ENCODE data around the gene FYCO1.

Gene FYCO1

GRCh38 chr3:45983770-45984169, 11.9 kb downstream of the FYCO1 start:
- Histone ChIP-seq H2AFZ (ENCODE audit: low read length, unreplicated experiment) (no peak overlapping the region), H3K27ac (ENCODE audit: low read depth, low read length) (no peak overlapping the region), H3K27me3 (ENCODE audit: insufficient read depth, low read length) (no peaks in the 10 kb centered on the region), H3K79me2 (ENCODE audit: control insufficient read depth, insufficient read depth, low read length, unreplicated experiment) (peaks cover 29% of the 10 kb centered on the region), H3K4me1 (ENCODE audit: control insufficient read depth, insufficient read depth, low read length, unreplicated experiment) (peaks cover 51% of the 10 kb centered on the region), H3K4me3 (ENCODE audit: low read depth, low read length) (no peak overlapping the region), H3K36me3 (ENCODE audit: insufficient read depth, low read length) (peaks cover 12% of the 10 kb centered on the region)

- Histone ChIP-seq H3K4me1 (ENCODE audit: control insufficient read depth, insufficient read depth, low read length, unreplicated experiment) (peaks cover 29% of the 10 kb centered on the region), H3K79me2 (ENCODE audit: control insufficient read depth, insufficient read depth, low read length, unreplicated experiment) (peaks cover 7% of the 10 kb centered on the region), H3K27ac (ENCODE audit: low read depth, low read length) (peak overlapping the region; percentile 38), H3K27me3 (ENCODE audit: insufficient read depth, low read length) (no peaks in the 10 kb centered on the region), H3K36me3 (ENCODE audit: insufficient read depth, low read length) (peaks cover 22% of the 10 kb centered on the region), H2AFZ (ENCODE audit: low read length, unreplicated experiment) (no peak overlapping the region), H3K4me3 (ENCODE audit: low read depth, low read length) (no peak overlapping the region)
These were observed 14.1 kb downstream of the FYCO1 start for GRCh38 chr3:45981346-45982074.

- peaks cover 22% of the 10 kb centered on the region for H3K36me3 ChIP-seq (ENCODE audit: insufficient read depth, low read length)
- H3K79me2 ChIP-seq (ENCODE audit: control insufficient read depth, insufficient read depth, low read length, unreplicated experiment), result peaks cover 6% of the 10 kb centered on the region
- H3K4me3 ChIP-seq (ENCODE audit: low read depth, low read length), result no peak overlapping the region
- H3K27ac ChIP-seq (ENCODE audit: low read depth, low read length), result peak overlapping the region; percentile 38
- H2AFZ ChIP-seq (ENCODE audit: low read length, unreplicated experiment), result no peak overlapping the region
- H3K4me1 ChIP-seq (ENCODE audit: control insufficient read depth, insufficient read depth, low read length, unreplicated experiment), result peaks cover 22% of the 10 kb centered on the region
- no peaks in the 10 kb centered on the region for H3K27me3 ChIP-seq (ENCODE audit: insufficient read depth, low read length)
These were observed 14.8 kb downstream of the FYCO1 start for GRCh38 chr3:45980819-45981218.

DNA sequence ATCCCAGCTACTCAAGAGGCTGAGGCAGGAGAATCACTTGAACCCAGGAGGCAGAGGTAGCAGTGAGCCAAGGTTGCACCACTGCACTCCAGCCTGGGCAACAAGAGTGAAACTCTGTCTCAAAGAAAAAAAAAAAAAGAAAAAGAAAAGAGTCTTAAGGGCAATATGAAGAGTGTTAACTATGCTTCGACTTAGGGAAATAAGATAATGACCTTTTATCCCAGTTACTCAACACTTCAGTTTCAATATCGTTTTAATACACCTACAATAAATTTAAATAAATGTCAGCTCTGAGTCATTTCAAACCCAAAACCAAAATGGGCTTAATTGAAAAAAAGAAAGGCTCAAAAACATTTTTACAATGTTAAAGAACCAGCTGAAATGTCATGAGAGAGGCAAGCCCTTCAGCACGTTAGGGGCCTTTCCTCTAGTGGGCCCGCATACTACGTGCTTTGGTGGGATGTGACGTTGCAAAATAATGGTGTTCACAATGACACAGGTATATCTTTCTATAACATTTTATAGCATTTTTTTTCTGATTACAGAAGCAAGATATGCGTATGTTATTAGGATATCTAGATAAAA, 15.3 kb downstream of the FYCO1 start:
- peaks cover 22% of the 10 kb centered on the region for H3K36me3 ChIP-seq (ENCODE audit: insufficient read depth, low read length)
- H3K27me3 ChIP-seq (ENCODE audit: insufficient read depth, low read length), result no peaks in the 10 kb centered on the region
- peaks cover 6% of the 10 kb centered on the region for H3K79me2 ChIP-seq (ENCODE audit: control insufficient read depth, insufficient read depth, low read length, unreplicated experiment)
- peaks cover 18% of the 10 kb centered on the region for H3K4me1 ChIP-seq (ENCODE audit: control insufficient read depth, insufficient read depth, low read length, unreplicated experiment)
- H2AFZ ChIP-seq (ENCODE audit: low read length, unreplicated experiment), result no peak overlapping the region
- 0 out of 2 replicates have a peak overlapping the region, but pooled peaks have one; percentile 38 for H3K27ac ChIP-seq (ENCODE audit: low read depth, low read length)
- no peak overlapping the region for H3K4me3 ChIP-seq (ENCODE audit: low read depth, low read length)

GRCh38 chr3:45979378-45979777, 16.2 kb downstream of the FYCO1 start:
- no peak overlapping the region for H2AFZ ChIP-seq (ENCODE audit: low read length, unreplicated experiment)
- H3K79me2 ChIP-seq (ENCODE audit: control insufficient read depth, insufficient read depth, low read length, unreplicated experiment), result no peaks in the 10 kb centered on the region
- H3K27ac ChIP-seq (ENCODE audit: low read depth, low read length), result no peak overlapping the region
- H3K4me3 ChIP-seq (ENCODE audit: low read depth, low read length), result no peak overlapping the region
- H3K27me3 ChIP-seq (ENCODE audit: insufficient read depth, low read length), result no peaks in the 10 kb centered on the region
- H3K36me3 ChIP-seq (ENCODE audit: insufficient read depth, low read length), result peaks cover 22% of the 10 kb centered on the region
- peaks cover 18% of the 10 kb centered on the region for H3K4me1 ChIP-seq (ENCODE audit: control insufficient read depth, insufficient read depth, low read length, unreplicated experiment)

DNA sequence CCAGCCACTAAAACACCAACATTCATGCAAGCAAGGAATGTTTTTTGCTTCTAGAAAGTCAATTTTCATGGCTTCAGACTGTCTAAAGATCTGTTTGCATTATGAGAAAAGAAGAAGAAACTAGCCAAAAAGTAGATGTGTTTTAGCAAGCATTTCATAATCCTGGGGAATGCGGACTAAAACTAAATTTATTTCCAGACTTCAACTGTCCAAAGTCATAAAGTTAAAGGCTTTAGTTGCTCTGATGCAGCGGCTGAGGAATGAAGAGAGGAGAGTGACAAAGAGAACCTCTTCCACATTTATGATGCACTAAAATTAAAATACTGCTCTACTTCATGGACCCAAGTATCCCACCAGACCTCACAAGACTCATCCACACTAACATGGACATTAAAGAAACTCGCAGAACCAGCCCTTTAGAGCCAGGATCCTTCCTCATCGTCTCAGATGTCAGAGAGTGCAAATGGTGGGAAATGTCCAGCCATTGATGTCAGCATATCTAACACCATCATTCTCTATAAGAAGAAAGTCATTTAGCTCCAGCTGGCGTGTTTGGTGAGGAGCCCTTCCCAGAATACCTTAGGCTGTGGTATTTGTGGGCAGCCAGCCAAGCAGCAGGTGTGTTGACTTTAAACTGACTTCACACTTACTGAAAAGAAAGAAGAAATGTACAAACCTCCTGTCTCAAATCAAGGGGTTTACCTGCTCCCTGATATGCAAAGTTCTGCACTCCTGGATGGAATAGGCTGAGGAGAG, 17.4 kb downstream of the FYCO1 start:
- H3K27ac ChIP-seq (ENCODE audit: low read depth, low read length), result no peak overlapping the region

DNA sequence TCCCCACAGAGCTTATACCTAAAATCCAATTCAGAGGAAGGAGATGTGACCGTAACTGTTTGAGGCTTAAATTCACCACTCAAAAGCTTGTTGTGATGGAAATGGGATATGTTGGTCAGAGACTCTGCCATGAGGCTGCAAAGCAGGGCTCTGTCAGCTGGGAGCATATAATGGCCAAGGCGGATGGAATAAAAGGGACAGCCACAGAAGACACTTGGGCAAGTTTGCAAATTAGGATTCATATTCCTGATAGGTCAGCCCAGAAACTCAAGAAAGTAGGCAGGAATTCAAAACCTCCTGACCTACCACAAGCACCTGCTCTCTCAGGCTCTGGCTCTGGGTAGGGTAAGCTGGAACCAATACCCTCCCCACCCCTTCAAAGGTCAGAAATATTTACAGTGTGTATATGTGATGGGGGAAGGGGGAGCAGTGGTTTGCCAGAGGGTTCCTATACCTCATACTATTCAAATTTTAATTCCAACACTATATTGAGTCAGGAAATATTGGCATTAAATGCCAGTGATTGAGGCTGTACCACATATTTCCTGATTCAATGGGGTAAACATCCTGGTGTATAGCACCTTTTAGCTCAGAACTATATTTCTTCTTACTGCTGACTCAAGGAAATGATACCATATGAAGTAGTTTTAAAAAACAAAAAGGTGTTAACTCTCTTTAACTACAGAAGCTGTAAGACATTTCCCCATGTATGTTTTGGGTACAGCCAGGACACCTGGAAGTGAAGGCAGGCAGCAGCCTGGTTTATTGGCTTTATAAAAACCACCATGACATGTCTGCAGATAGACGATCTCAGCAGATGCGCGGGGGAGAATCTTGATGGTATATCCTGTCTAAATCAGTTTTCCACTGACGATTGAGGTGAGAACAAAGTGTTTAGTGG, 19.2 kb downstream of the FYCO1 start:
- Histone ChIP-seq H3K27me3 (ENCODE audit: insufficient read depth, low read length) (no peaks in the 10 kb centered on the region), H3K27ac (ENCODE audit: low read depth, low read length) (no peak overlapping the region)

More for the DNA sequence above, 17.4 kb downstream of the FYCO1 start:
- Histone ChIP-seq H3K4me1 (ENCODE audit: control insufficient read depth, insufficient read depth, low read length, unreplicated experiment) (peaks cover 23% of the 10 kb centered on the region), H3K79me2 (ENCODE audit: control insufficient read depth, insufficient read depth, low read length, unreplicated experiment) (no peaks in the 10 kb centered on the region), H3K36me3 (ENCODE audit: insufficient read depth, low read length) (peaks cover 18% of the 10 kb centered on the region), H3K4me3 (ENCODE audit: low read depth, low read length) (no peak overlapping the region), H3K27me3 (ENCODE audit: insufficient read depth, low read length) (no peaks in the 10 kb centered on the region), H2AFZ (ENCODE audit: low read length, unreplicated experiment) (no peak overlapping the region)

GRCh38 chr3:45975686-45976085, 19.9 kb downstream of the FYCO1 start:
- Histone ChIP-seq H3K4me3 (ENCODE audit: low read depth, low read length) (no peak overlapping the region), H3K27ac (ENCODE audit: low read depth, low read length) (no peak overlapping the region), H2AFZ (ENCODE audit: low read length, unreplicated experiment) (no peak overlapping the region), H3K27me3 (ENCODE audit: insufficient read depth, low read length) (no peaks in the 10 kb centered on the region), H3K4me1 (ENCODE audit: control insufficient read depth, insufficient read depth, low read length, unreplicated experiment) (peaks cover 21% of the 10 kb centered on the region), H3K36me3 (ENCODE audit: insufficient read depth, low read length) (peaks cover 14% of the 10 kb centered on the region), H3K79me2 (ENCODE audit: control insufficient read depth, insufficient read depth, low read length, unreplicated experiment) (no peaks in the 10 kb centered on the region)

More for the DNA sequence above, 19.2 kb downstream of the FYCO1 start:
- H2AFZ ChIP-seq (ENCODE audit: low read length, unreplicated experiment), result no peak overlapping the region
- no peak overlapping the region for H3K4me3 ChIP-seq (ENCODE audit: low read depth, low read length)
- peaks cover 28% of the 10 kb centered on the region for H3K4me1 ChIP-seq (ENCODE audit: control insufficient read depth, insufficient read depth, low read length, unreplicated experiment)
- H3K79me2 ChIP-seq (ENCODE audit: control insufficient read depth, insufficient read depth, low read length, unreplicated experiment), result no peaks in the 10 kb centered on the region
- H3K36me3 ChIP-seq (ENCODE audit: insufficient read depth, low read length), result peaks cover 14% of the 10 kb centered on the region

DNA sequence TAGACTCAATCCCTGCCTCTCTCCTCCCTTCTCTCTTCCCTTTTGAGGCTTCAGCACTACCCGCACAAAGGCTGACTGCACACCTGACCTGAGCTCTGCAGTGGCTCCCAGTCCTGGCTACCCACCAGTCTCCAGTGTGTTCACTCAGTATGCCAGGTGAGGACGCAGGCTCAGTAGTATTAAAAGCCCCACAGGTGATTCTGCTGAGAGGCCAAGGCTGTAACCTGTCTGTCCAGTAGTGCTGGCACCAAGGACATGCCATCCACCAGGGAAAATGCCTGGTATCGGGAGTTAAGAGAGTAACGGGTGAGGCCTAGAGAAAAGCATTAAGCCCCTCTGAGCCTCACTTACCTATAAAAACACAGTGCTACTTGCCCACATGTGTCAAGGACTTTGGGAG, 20.9 kb downstream of the FYCO1 start:
- Histone ChIP-seq H3K36me3 (ENCODE audit: insufficient read depth, low read length) (peaks cover 15% of the 10 kb centered on the region), H3K4me1 (ENCODE audit: control insufficient read depth, insufficient read depth, low read length, unreplicated experiment) (peaks cover 16% of the 10 kb centered on the region), H3K79me2 (ENCODE audit: control insufficient read depth, insufficient read depth, low read length, unreplicated experiment) (no peaks in the 10 kb centered on the region)

More for the DNA sequence above, 20.9 kb downstream of the FYCO1 start:
- Histone ChIP-seq H3K4me3 (ENCODE audit: low read depth, low read length) (no peak overlapping the region), H2AFZ (ENCODE audit: low read length, unreplicated experiment) (no peak overlapping the region), H3K27ac (ENCODE audit: low read depth, low read length) (no peak overlapping the region), H3K27me3 (ENCODE audit: insufficient read depth, low read length) (no peaks in the 10 kb centered on the region)

Data from ACC112 (cell line).